AG10803 (cell line): ENCODE results near the gene ZBTB20.

Source experiments
- DNase-seq: peaks from one replicate; pipeline ENCODE4 v3.0.0; 2010; ENCODE audit warnings: low read depth
- H3K4me3 ChIP-seq: 2 replicates; pipeline ENCODE4 v1.5.1; 2011; ENCODE audit warnings: mild to moderate bottlenecking, low read length, control low read depth
- TF ChIP-seq, protein P1 (sequence below): conservative IDR thresholded peaks from 2 replicates; pipeline ENCODE4 v1.5.1; 2011; ENCODE audit warnings: mild to moderate bottlenecking, low read length, control low read depth, inconsistent platforms

The ZBTB20 gene

DNA sequence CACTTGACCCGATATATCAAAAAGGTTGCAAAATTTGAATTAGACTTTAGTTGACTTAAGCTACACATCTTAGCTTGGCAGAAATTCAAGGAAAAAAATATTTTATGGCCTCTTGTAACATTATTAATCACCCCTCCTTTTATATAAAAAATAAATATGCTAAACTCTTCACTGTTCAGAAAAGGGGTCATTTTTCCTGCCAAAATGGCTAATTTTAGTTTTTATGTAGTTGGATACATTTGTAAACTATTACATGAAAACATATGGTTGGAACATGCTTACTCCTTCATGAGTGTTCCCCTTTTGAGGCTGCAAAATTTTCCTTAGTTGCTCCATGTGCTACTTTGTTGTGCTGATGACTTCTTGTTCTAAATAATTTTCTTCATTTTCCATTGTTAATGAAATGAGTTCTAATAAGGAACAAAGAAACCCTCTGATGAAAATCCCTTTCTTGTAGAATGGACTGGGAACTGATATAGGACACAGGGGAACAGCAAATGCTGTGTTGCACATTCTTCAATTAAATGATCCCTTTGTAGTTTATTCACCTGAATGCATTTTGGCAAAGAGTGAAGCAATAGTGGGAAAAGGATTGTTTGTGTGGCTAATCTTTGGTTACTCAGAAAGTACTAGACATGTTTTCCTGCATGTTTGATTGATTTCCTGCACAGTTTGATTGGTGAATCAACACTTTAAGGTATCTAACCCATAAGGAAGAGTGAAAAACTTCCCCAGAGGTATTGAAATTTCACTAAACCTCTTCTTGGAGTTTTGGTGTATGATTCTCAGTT lies 503.9 kb downstream of the ZBTB20 start:
- H3K4me3 ChIP-seq, result no peak overlapping the region
- DNase-seq, result no peak
- TF ChIP-seq, protein P1, sequence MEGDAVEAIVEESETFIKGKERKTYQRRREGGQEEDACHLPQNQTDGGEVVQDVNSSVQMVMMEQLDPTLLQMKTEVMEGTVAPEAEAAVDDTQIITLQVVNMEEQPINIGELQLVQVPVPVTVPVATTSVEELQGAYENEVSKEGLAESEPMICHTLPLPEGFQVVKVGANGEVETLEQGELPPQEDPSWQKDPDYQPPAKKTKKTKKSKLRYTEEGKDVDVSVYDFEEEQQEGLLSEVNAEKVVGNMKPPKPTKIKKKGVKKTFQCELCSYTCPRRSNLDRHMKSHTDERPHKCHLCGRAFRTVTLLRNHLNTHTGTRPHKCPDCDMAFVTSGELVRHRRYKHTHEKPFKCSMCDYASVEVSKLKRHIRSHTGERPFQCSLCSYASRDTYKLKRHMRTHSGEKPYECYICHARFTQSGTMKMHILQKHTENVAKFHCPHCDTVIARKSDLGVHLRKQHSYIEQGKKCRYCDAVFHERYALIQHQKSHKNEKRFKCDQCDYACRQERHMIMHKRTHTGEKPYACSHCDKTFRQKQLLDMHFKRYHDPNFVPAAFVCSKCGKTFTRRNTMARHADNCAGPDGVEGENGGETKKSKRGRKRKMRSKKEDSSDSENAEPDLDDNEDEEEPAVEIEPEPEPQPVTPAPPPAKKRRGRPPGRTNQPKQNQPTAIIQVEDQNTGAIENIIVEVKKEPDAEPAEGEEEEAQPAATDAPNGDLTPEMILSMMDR, result no peak

DNA sequence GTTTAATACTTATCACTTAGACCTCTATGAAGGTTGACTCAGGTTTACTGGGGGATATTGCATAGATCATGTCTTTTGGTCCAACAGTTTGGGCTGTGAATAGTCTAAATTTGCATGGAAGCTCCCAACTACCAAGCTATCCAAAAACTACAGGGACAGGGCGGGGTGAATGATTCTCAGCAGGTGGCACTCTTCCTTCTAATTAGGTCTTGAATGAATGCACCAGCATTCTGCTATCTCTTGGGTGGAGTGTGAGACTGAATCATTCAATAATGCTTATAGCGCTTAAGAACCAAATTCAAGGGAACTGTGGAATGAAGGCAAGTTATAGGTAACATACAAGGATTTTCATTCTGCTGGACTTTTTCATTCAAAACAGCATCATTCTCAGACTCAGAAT lies 507.0 kb downstream of the ZBTB20 start:
- no peak for DNase-seq
- TF ChIP-seq, protein P1, result no peak
- no peak overlapping the region for H3K4me3 ChIP-seq

DNA sequence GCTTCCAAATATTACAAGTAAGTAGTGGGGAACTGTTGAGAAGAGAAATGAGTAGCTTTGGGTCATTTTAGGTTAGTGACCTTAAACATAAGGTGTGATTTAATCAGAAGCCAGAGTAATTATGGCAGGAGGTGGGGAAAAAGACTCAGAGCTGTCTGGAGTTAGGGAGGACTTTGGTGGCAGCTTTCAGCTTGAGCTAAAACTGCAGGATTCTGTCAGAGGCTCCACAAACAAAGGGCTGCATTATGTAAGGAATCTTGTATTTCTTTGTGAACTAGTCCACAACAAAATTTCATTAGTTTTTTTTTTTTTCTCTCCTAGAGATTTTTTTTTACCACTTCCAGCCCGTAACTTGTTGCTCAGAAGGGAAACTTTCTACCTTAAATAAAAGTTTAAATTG lies 507.9 kb downstream of the ZBTB20 start:
- no peak for DNase-seq
- TF ChIP-seq, protein P1, result no peak
- H3K4me3 ChIP-seq, result no peak overlapping the region

DNA sequence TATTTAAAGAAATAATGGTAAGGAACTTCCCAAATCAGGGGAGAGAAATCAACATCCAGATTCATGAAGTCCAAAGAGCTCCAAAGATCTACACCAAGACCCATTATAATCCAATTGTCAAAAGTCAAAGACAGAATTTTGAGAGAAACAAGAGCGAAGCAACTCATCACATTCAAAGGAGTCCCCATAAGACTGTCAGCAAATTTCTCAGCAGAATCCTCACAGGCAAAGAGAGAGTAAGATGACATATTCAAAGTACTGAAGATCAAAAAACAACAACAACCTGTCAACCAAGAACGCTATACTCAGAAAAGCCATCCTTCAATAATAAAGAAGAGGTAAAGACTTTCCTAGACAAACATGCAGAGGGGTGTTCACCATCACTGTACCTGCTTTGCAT lies 511.2 kb downstream of the ZBTB20 start:
- TF ChIP-seq, protein P1, result no peak
- no peak overlapping the region for H3K4me3 ChIP-seq
- DNase-seq, result no peak

DNA sequence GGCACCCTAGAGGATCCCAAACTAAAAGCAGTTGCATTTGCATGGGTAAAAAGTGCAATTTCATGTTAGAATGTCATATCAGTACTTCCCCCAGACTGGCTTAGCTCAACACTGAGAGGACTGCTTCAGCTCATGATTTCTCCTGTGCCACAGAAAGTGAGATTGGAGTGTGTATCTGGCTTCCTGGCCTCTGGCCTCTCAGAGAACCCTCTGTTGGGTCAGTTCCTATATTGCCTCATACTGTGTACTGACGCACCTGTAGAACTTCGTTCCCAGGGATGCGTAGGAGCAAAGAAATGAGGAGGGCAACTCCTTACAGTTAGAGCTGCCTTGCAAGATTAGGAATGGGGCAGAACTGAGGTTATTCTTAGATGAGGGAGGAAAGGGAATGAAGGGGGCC lies 512.5 kb downstream of the ZBTB20 start:
- DNase-seq, result no peak
- TF ChIP-seq, protein P1, result no peak
- no peak overlapping the region for H3K4me3 ChIP-seq

DNA sequence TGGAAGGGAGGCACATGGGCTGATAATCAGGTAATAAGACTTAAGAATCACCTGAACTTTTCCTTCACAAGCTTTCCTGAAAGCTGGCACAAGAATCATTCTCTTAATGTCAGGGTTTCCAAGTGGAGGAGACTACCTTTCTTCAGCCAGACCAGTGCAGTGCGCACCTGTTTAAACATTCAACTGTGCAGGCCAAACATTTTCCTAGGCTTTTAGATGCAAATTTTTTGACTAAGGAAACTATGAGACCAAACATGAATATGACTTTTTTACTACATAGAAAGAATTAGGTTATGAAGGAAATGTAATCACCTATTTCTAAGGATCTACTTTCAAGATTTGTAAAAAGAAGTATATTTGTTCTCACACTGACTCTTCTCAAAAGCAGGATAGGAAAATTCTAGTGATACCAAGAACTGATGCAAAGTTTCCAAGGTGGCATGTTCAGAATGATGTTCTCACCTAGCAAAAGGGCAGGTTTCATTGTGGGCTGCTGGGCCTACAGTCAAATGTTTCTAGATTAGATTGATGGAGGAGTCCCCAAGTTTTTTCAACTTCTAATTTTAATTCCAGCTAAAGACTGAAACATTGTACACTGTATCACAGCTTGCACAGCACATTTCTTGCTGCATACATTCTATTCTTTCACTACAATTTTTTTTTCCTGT lies 514.2 kb downstream of the ZBTB20 start:
- no peak for DNase-seq
- no peak overlapping the region for H3K4me3 ChIP-seq
- TF ChIP-seq, protein P1, result no peak

DNA sequence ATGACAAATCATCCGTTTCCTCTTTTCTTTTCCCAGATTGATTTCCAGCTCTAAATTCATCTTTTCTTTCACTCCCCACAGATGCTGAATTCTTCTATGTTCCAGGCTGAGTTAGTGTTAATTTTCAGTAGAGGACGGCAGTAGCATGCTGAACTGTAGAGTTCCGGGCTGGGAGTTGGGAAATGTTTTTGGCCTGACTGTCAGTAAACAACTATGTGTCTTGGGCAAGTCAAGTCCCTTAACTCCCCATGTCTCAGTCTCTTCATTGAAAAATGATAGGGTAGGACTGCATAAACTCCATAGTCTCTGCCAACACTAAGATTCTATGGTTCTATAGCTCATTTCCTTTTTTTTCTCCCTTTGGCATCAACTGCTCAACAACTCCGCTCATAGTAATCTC lies 519.3 kb downstream of the ZBTB20 start:
- no peak overlapping the region for H3K4me3 ChIP-seq
- peak; percentile 83 for DNase-seq
- TF ChIP-seq, protein P1, result peak; percentile 21; the same call in 1 of the 2 replicates
